ENCODE data around the gene TPCN1.
A peak's percentile ranks its signal among the peaks of the same experiment; 100 is the strongest.

TPCN1 gene

GRCh38 chr12:113186666-113187325 lies 34.5 kb upstream of the TPCN1 start:
- no peak for ATAC-seq (ENCODE audit: low read depth)
- H3K27ac ChIP-seq (ENCODE audit: poor library complexity, severe bottlenecking) = no peak overlapping the region
- peaks cover 3% of the 10 kb centered on the region for H3K4me1 ChIP-seq (ENCODE audit: insufficient read depth, poor library complexity, severe bottlenecking)
- no peaks in the 10 kb centered on the region for H3K27me3 ChIP-seq (ENCODE audit: insufficient read depth, poor library complexity, severe bottlenecking)
- no peaks in the 10 kb centered on the region for H3K9me3 ChIP-seq (ENCODE audit: severe bottlenecking)
- H3K36me3 ChIP-seq (ENCODE audit: low read depth) = peaks cover 51% of the 10 kb centered on the region
- no peak for TF ChIP-seq CTCF (IDR thresholded peaks at IDR 0.05; ENCODE audit: poor library complexity, severe bottlenecking)
- no peak for DNase-seq (ENCODE audit: low spot score)
- no peak overlapping the region for H3K4me3 ChIP-seq (ENCODE audit: severe bottlenecking)

GRCh38 chr12:113189361-113189760 lies 31.9 kb upstream of the TPCN1 start:
- Histone ChIP-seq H3K27me3 (ENCODE audit: insufficient read depth, poor library complexity, severe bottlenecking) (no peaks in the 10 kb centered on the region), H3K4me3 (ENCODE audit: severe bottlenecking) (no peak overlapping the region), H3K4me1 (ENCODE audit: insufficient read depth, poor library complexity, severe bottlenecking) (peaks cover 11% of the 10 kb centered on the region), H3K9me3 (ENCODE audit: severe bottlenecking) (no peaks in the 10 kb centered on the region), H3K27ac (ENCODE audit: poor library complexity, severe bottlenecking) (no peak overlapping the region), H3K36me3 (ENCODE audit: low read depth) (peaks cover 38% of the 10 kb centered on the region)
- no peak for DNase-seq (ENCODE audit: low spot score)
- TF ChIP-seq CTCF (IDR thresholded peaks at IDR 0.05; ENCODE audit: poor library complexity, severe bottlenecking) = no peak
- ATAC-seq (ENCODE audit: low read depth) = no peak

- peaks cover 12% of the 10 kb centered on the region for H3K4me1 ChIP-seq (ENCODE audit: insufficient read depth, poor library complexity, severe bottlenecking)
- H3K4me3 ChIP-seq (ENCODE audit: severe bottlenecking) = no peak overlapping the region
- H3K9me3 ChIP-seq (ENCODE audit: severe bottlenecking) = no peaks in the 10 kb centered on the region
- ATAC-seq (ENCODE audit: low read depth) (peak; percentile 37; the same call in 2 of the 3 replicates), DNase-seq (ENCODE audit: low spot score) (no peak)
- no peak overlapping the region for H3K27ac ChIP-seq (ENCODE audit: poor library complexity, severe bottlenecking)
- TF ChIP-seq CTCF (IDR thresholded peaks at IDR 0.05; ENCODE audit: poor library complexity, severe bottlenecking) = no peak
- peaks cover 37% of the 10 kb centered on the region for H3K36me3 ChIP-seq (ENCODE audit: low read depth)
- no peaks in the 10 kb centered on the region for H3K27me3 ChIP-seq (ENCODE audit: insufficient read depth, poor library complexity, severe bottlenecking)
Measured at GRCh38 chr12:113190761-113191160, 30.5 kb upstream of the TPCN1 start.

GRCh38 chr12:113191227-113191626 lies 30.0 kb upstream of the TPCN1 start:
- H3K27me3 ChIP-seq (ENCODE audit: insufficient read depth, poor library complexity, severe bottlenecking) = no peaks in the 10 kb centered on the region
- no peak for DNase-seq (ENCODE audit: low spot score)
- no peak overlapping the region for H3K27ac ChIP-seq (ENCODE audit: poor library complexity, severe bottlenecking)
- TF ChIP-seq CTCF (IDR thresholded peaks at IDR 0.05; ENCODE audit: poor library complexity, severe bottlenecking) = no peak
- peaks cover 37% of the 10 kb centered on the region for H3K36me3 ChIP-seq (ENCODE audit: low read depth)
- peaks cover 12% of the 10 kb centered on the region for H3K4me1 ChIP-seq (ENCODE audit: insufficient read depth, poor library complexity, severe bottlenecking)
- H3K9me3 ChIP-seq (ENCODE audit: severe bottlenecking) = no peaks in the 10 kb centered on the region
- no peak overlapping the region for H3K4me3 ChIP-seq (ENCODE audit: severe bottlenecking)
- no peak for ATAC-seq (ENCODE audit: low read depth)

GRCh38 chr12:113194971-113195391 lies 26.3 kb upstream of the TPCN1 start:
- DNase-seq (ENCODE audit: low spot score) = no peak
- Histone ChIP-seq H3K36me3 (ENCODE audit: low read depth) (peaks cover 22% of the 10 kb centered on the region), H3K27ac (ENCODE audit: poor library complexity, severe bottlenecking) (peak overlapping the region; percentile 62)

More at GRCh38 chr12:113194971-113195391, 26.3 kb upstream of the TPCN1 start:
- Histone ChIP-seq H3K4me3 (ENCODE audit: severe bottlenecking) (no peak overlapping the region), H3K27me3 (ENCODE audit: insufficient read depth, poor library complexity, severe bottlenecking) (no peaks in the 10 kb centered on the region), H3K9me3 (ENCODE audit: severe bottlenecking) (no peaks in the 10 kb centered on the region), H3K4me1 (ENCODE audit: insufficient read depth, poor library complexity, severe bottlenecking) (peaks cover 12% of the 10 kb centered on the region)
- peak; percentile 15; the same call in 1 of the 3 replicates for ATAC-seq (ENCODE audit: low read depth)
- TF ChIP-seq CTCF (IDR thresholded peaks at IDR 0.05; ENCODE audit: poor library complexity, severe bottlenecking) = no peak

Data from RWPE2 (cell line).